RWPE2 (cell line): ENCODE measurements around the gene PNMA8B.
"Not testable (repeated sequence)": the region's sequence is repeated elsewhere in the genome, so short reads cannot be mapped to it uniquely, and the experiment has no call there.

Source experiments
- ATAC-seq: fragments of 200-7000 bp; cut with Tn5 transposase; 3 replicates; pipeline ENCODE4 v1.9.1; 2021; ENCODE audit warnings: low read depth
- DNase-seq: peaks from one replicate; pipeline ENCODE4 v3.0.0-alpha.2; 2020; ENCODE audit warnings: low spot score
- H3K27ac ChIP-seq: fragments of 450-650 bp; 2 replicates; pipeline ENCODE4 v1.5.1; 2017; ENCODE audit warnings: mild to moderate bottlenecking; ENCODE audit not compliant: poor library complexity, severe bottlenecking
- H3K27me3 ChIP-seq: fragments of 250-450 bp; sonication (Bioruptor Pico); 2 replicates; pipeline ENCODE4 v1.5.1; 2021; ENCODE audit warnings: mild to moderate bottlenecking, moderate library complexity; ENCODE audit not compliant: insufficient read depth, poor library complexity, severe bottlenecking
- H3K36me3 ChIP-seq: fragments of 250-450 bp; sonication (Bioruptor Pico); 2 replicates; pipeline ENCODE4 v1.5.1; 2020; ENCODE audit warnings: low read depth, mild to moderate bottlenecking, moderate library complexity
- H3K4me1 ChIP-seq: fragments of 250-450 bp; sonication (Bioruptor Pico); 2 replicates; pipeline ENCODE4 v1.5.1; 2021; ENCODE audit warnings: mild to moderate bottlenecking, moderate library complexity; ENCODE audit not compliant: insufficient read depth, poor library complexity, severe bottlenecking
- H3K4me3 ChIP-seq: fragments of 250-450 bp; sonication (Bioruptor Pico); 2 replicates; pipeline ENCODE4 v1.5.1; 2021; ENCODE audit warnings: mild to moderate bottlenecking, moderate library complexity; ENCODE audit not compliant: severe bottlenecking
- H3K9me3 ChIP-seq: fragments of 250-450 bp; sonication (Bioruptor Pico); 2 replicates; pipeline ENCODE4 v1.5.1; 2021; ENCODE audit warnings: mild to moderate bottlenecking, moderate library complexity; ENCODE audit not compliant: severe bottlenecking
- TF ChIP-seq, protein P1 (sequence below): fragments of 450-650 bp; IDR thresholded peaks from one replicate; pipeline ENCODE4 v1.5.1; 2017; ENCODE audit warnings: mild to moderate bottlenecking, moderate library complexity; ENCODE audit not compliant: poor library complexity, severe bottlenecking

The PNMA8B gene

GRCh38 chr19:46499692-46500091, 4.0 kb upstream of the PNMA8B start:
- H3K9me3 ChIP-seq = no peaks in the 10 kb centered on the region
- H3K4me3 ChIP-seq = no peak overlapping the region
- TF ChIP-seq, protein P1, sequence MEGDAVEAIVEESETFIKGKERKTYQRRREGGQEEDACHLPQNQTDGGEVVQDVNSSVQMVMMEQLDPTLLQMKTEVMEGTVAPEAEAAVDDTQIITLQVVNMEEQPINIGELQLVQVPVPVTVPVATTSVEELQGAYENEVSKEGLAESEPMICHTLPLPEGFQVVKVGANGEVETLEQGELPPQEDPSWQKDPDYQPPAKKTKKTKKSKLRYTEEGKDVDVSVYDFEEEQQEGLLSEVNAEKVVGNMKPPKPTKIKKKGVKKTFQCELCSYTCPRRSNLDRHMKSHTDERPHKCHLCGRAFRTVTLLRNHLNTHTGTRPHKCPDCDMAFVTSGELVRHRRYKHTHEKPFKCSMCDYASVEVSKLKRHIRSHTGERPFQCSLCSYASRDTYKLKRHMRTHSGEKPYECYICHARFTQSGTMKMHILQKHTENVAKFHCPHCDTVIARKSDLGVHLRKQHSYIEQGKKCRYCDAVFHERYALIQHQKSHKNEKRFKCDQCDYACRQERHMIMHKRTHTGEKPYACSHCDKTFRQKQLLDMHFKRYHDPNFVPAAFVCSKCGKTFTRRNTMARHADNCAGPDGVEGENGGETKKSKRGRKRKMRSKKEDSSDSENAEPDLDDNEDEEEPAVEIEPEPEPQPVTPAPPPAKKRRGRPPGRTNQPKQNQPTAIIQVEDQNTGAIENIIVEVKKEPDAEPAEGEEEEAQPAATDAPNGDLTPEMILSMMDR = no peak
- no peak for DNase-seq
- no peaks in the 10 kb centered on the region for H3K27me3 ChIP-seq
- no peaks in the 10 kb centered on the region for H3K36me3 ChIP-seq
- no peak overlapping the region for H3K27ac ChIP-seq
- H3K4me1 ChIP-seq = no peaks in the 10 kb centered on the region
- ATAC-seq = no peak

DNA sequence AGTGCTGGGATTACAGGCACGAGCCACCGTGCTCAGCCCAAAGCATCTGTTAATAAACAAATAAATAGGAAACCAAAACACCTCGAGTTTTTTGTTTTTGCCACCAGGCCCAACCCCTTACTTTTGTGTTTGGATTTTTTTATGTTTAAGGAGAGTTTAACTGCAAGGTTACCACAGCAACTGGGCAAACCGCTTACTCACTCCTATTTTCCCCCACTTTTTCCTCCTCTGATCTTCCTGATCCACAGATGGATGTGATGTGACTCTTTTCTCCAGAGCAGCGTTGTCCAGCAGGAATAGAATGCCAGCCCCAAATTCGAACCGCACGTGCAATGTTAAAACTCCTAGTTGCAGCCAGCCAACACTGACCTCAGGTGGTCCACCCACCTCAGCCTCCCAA, 2.1 kb upstream of the PNMA8B start:
- Histone ChIP-seq H3K9me3 (no peaks in the 10 kb centered on the region), H3K4me3 (no peak overlapping the region), H3K36me3 (no peaks in the 10 kb centered on the region), H3K27ac (no peak overlapping the region), H3K27me3 (no peaks in the 10 kb centered on the region), H3K4me1 (no peaks in the 10 kb centered on the region)
- TF ChIP-seq, protein P1 = no peak
- DNase-seq (no peak), ATAC-seq (no peak)

DNA sequence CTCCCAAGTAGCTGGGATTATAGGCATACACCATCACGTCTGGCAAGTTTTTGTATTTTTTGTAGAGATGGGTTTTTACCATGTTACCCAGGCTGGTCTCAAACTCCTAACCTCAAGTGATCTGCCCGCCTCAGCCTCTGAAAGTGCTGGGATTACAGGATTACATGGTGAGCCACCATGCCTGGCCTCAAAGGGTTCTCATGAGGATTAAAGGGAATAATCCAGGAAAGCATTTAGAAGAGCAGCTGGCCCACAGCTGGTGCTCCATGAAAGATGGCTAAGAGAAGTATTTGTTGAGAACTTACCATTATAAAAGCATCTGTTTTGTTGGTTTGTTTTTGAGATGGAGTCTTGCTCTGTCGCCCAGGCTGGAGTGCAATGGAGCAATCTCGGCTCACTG, 1.2 kb upstream of the PNMA8B start:
- H3K27me3 ChIP-seq, H3K36me3 ChIP-seq, H3K9me3 ChIP-seq, H3K4me1 ChIP-seq, H3K27ac ChIP-seq, DNase-seq, ATAC-seq, H3K4me3 ChIP-seq: not testable (repeated sequence)

DNA sequence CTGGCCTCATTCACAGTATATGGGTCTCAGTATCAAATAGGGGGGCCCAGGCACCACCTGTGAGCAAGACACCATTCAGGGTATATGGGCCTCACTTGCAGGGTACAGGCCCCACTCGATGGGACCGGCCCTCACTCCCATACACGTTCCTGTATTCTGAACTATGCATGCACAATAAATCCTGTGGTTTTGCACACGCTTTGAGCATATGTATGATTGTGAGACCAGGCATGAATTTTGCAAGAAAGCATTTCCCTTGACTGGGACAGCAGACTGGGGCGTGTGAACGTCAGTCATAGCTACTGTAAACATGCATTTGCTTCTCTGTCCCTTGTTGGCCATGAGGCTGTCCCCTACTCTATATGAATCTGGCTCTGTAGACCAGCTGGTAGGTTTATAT, 637 bp upstream of the PNMA8B start:
- no peak; the same call in 2 of the 3 replicates for ATAC-seq
- no peak overlapping the region for H3K27ac ChIP-seq
- no peaks in the 10 kb centered on the region for H3K36me3 ChIP-seq
- TF ChIP-seq, protein P1 = no peak
- no peak overlapping the region for H3K4me3 ChIP-seq
- no peaks in the 10 kb centered on the region for H3K9me3 ChIP-seq
- no peak for DNase-seq
- H3K27me3 ChIP-seq = no peaks in the 10 kb centered on the region
- H3K4me1 ChIP-seq = no peaks in the 10 kb centered on the region

- Histone ChIP-seq H3K4me3 (no peak overlapping the region), H3K4me1 (no peaks in the 10 kb centered on the region), H3K9me3 (no peaks in the 10 kb centered on the region), H3K36me3 (no peaks in the 10 kb centered on the region), H3K27ac (no peak overlapping the region), H3K27me3 (no peaks in the 10 kb centered on the region)
- ATAC-seq (no peak), DNase-seq (no peak)
- TF ChIP-seq, protein P1 = no peak
Observed at GRCh38 chr19:46494941-46495785, 504 bp downstream of the PNMA8B start.
